Esophagus muscularis mucosa (tissue), 3 donors: ENCODE results near the gene UBE2V1.

ENCODE experiments used
- POLR2A ChIP-seq: fragments of 450-650 bp; IDR thresholded peaks from one replicate; pipeline ENCODE4 v1.6.1; 2017; ENCODE audit warnings: antibody characterized with exemption, moderate library complexity, mild to moderate bottlenecking, low read depth
- TF ChIP-seq, protein P1 (sequence below), 3 experiments: fragments of 200-600 bp in 2 of 3; fragments of 450-650 bp in 1 of 3; sonication (generic) in 2 of 3; IDR thresholded peaks; one replicate each; pipeline ENCODE4 v1.5.1; 2017 to 2019; ENCODE audit warnings: antibody characterized with exemption in 3 of 3, mild to moderate bottlenecking in 2 of 3, moderate library complexity in 1 of 3

DNA sequence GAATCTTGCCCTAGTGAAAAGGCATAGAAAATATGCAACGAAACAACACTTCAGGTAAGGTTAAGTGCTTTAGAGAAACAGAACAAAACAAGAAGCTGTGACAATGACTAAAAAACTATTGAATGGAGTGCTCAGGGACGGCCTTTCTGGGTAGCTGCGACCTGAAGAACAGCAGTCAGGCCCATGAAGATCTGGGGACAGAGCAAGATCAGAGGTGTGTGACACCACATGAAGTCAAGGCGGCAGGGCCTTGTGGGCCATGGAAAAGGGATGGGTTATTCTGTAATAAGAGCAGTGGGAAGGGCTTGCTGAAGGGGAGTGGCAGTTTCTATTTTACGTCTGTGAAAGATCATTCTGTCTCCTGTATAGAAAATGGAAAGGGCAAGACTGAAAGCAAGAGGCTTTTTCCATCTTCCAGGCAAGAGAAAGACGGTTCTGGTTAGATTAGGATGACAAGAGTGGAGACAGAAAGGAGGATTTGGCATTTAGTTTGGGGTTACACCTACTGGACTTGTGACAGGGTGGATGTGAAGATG lies 5.1 kb downstream of the UBE2V1 start:
- TF ChIP-seq, protein P1, sequence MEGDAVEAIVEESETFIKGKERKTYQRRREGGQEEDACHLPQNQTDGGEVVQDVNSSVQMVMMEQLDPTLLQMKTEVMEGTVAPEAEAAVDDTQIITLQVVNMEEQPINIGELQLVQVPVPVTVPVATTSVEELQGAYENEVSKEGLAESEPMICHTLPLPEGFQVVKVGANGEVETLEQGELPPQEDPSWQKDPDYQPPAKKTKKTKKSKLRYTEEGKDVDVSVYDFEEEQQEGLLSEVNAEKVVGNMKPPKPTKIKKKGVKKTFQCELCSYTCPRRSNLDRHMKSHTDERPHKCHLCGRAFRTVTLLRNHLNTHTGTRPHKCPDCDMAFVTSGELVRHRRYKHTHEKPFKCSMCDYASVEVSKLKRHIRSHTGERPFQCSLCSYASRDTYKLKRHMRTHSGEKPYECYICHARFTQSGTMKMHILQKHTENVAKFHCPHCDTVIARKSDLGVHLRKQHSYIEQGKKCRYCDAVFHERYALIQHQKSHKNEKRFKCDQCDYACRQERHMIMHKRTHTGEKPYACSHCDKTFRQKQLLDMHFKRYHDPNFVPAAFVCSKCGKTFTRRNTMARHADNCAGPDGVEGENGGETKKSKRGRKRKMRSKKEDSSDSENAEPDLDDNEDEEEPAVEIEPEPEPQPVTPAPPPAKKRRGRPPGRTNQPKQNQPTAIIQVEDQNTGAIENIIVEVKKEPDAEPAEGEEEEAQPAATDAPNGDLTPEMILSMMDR (IDR thresholded peaks at IDR 0.05): no peak
- no peak for TF ChIP-seq POLR2A
